Activated CD8-positive, alpha-beta T cell treated with anti-CD3 and anti-CD28 coated beads for 36 hours (primary cell): ENCODE data around the gene RAI2. TPM values are rescaled to one million over a fixed set of nuclear protein-coding genes. Genes with fewer than 3 reads are reported as not detected.
A peak's percentile ranks its signal among the peaks of the same experiment; 100 is the strongest.

Experiments used
- ATAC-seq: fragments of 200-7000 bp; cut with Tn5 transposase; one replicate; pipeline ENCODE4 v1.10.0; 2021; ENCODE audit warnings: mild to moderate bottlenecking, moderate library complexity
- CTCF ChIA-PET: fragments of 350-600 bp; sonication (Branson Sonifier 250); formaldehyde crosslinking; loops from one replicate; lab custom pipeline; 2021; ENCODE audit warnings: antibody characterized with exemption; lab: Charles Lee
- POLR2A ChIA-PET: fragments of 350-600 bp; sonication (Branson Sonifier 250); formaldehyde crosslinking; loops from one replicate; lab custom pipeline; 2021; ENCODE audit warnings: antibody characterized with exemption; lab: Charles Lee
- DNase-seq: peaks from one replicate; pipeline ENCODE4 v3.0.0-alpha.2; 2020
- H3K27ac Mint-ChIP-seq: one replicate; pipeline ENCODE4 v1.8.0; 2021; ENCODE audit warnings: mild to moderate bottlenecking, mixed read lengths
- H3K27me3 Mint-ChIP-seq: one replicate; pipeline ENCODE4 v1.8.0; 2021; ENCODE audit warnings: mixed read lengths
- H3K36me3 Mint-ChIP-seq: one replicate; pipeline ENCODE4 v1.8.0; 2021; ENCODE audit warnings: low read depth, mixed read lengths
- H3K4me1 Mint-ChIP-seq: one replicate; pipeline ENCODE4 v1.8.0; 2021; ENCODE audit warnings: low read depth, mixed read lengths
- H3K4me3 Mint-ChIP-seq: one replicate; pipeline ENCODE4 v1.8.0; 2021; ENCODE audit warnings: mild to moderate bottlenecking, moderate library complexity, mixed read lengths
- H3K9me3 Mint-ChIP-seq: one replicate; pipeline ENCODE4 v1.8.0; 2021; ENCODE audit warnings: mixed read lengths
- intact Hi-C: fragments of 100-400 bp; cut with micrococcal nuclease; formaldehyde crosslinking; loops from one replicate; pipeline ENCODE4 v1.10.0; 2022
- total RNA-seq, 2 experiments: library from RNA; stranded (reverse); gene quantifications; one replicate each; pipeline ENCODE4 v1.2.3, GENCODE V29; 2021
- TF ChIP-seq, protein P1 (sequence below): fragments of 200-600 bp; IDR thresholded peaks from one replicate; pipeline ENCODE4 v1.8.0; 2022; ENCODE audit warnings: antibody characterized with exemption, mild to moderate bottlenecking

RAI2 gene
- total RNA-seq, 2 experiments from 2014 or later, result 0.20 to 0.41 TPM

DNA sequence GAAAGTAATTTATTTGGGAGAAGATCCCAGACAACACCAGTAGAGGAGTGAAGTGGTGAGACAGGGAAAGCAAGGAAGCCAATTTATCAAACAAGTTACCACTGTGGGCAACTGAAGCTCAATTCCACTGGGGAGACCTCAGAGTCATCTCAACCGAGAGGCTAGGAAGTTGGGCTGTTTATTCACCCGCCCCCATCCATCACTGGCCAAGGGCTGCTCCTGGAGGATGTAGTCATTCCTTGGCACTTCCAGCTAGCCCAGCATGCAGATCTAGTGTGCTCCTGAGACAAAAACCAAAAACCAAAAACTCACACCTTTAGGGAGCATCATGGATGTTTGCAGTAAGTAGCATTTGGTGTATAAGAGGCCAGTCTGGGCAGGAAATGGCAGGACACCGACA lies 47.0 kb downstream of the RAI2 start:
- TF ChIP-seq, protein P1, sequence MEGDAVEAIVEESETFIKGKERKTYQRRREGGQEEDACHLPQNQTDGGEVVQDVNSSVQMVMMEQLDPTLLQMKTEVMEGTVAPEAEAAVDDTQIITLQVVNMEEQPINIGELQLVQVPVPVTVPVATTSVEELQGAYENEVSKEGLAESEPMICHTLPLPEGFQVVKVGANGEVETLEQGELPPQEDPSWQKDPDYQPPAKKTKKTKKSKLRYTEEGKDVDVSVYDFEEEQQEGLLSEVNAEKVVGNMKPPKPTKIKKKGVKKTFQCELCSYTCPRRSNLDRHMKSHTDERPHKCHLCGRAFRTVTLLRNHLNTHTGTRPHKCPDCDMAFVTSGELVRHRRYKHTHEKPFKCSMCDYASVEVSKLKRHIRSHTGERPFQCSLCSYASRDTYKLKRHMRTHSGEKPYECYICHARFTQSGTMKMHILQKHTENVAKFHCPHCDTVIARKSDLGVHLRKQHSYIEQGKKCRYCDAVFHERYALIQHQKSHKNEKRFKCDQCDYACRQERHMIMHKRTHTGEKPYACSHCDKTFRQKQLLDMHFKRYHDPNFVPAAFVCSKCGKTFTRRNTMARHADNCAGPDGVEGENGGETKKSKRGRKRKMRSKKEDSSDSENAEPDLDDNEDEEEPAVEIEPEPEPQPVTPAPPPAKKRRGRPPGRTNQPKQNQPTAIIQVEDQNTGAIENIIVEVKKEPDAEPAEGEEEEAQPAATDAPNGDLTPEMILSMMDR, result no peak
- H3K9me3 Mint-ChIP-seq, result no peaks in the 10 kb centered on the region
- H3K36me3 Mint-ChIP-seq, result no peaks in the 10 kb centered on the region
- intact Hi-C loops, result no loop called here
- no peak for DNase-seq
- ChIA-PET CTCF (interaction anchor here (0.7 kb wide), 1 partner anchor 15 kb away, joined by 3 read pairs; no protein-coding TSS in a partner anchor), POLR2A (no interaction called here)
- no peaks in the 10 kb centered on the region for H3K4me1 Mint-ChIP-seq
- H3K27ac Mint-ChIP-seq, result no peak overlapping the region
- no peaks in the 10 kb centered on the region for H3K27me3 Mint-ChIP-seq
- no peak for ATAC-seq
- no peak overlapping the region for H3K4me3 Mint-ChIP-seq

GRCh38 chrX:17813277-17813676 lies 47.8 kb downstream of the RAI2 start:
- Mint-ChIP-seq H3K27me3 (no peaks in the 10 kb centered on the region), H3K36me3 (no peaks in the 10 kb centered on the region), H3K27ac (no peak overlapping the region), H3K4me1 (no peaks in the 10 kb centered on the region), H3K9me3 (no peaks in the 10 kb centered on the region), H3K4me3 (no peak overlapping the region)
- ATAC-seq, result no peak
- CTCF ChIA-PET, result interaction anchor here (1.2 to 1.7 kb wide), 3 partner anchors 25 to 565 kb away, joined by 3 to 6 read pairs (median 5); no protein-coding TSS in a partner anchor
- POLR2A ChIA-PET, result no interaction called here
- DNase-seq, result no peak
- intact Hi-C loops, result no loop called here
- TF ChIP-seq, protein P1, result no peak

- Mint-ChIP-seq H3K4me1 (no peaks in the 10 kb centered on the region), H3K27ac (no peak overlapping the region), H3K36me3 (no peaks in the 10 kb centered on the region), H3K4me3 (no peak overlapping the region), H3K9me3 (no peaks in the 10 kb centered on the region), H3K27me3 (no peaks in the 10 kb centered on the region)
- intact Hi-C loops, result no loop called here
- TF ChIP-seq, protein P1, result peak; percentile 20
- ChIA-PET POLR2A (interaction anchor here (0.9 kb wide), 1 partner anchor 12 kb away, joined by 3 read pairs; no protein-coding TSS in a partner anchor), CTCF (interaction anchor here (1.2 to 1.7 kb wide), 3 partner anchors 24 to 565 kb away, joined by 3 to 6 read pairs (median 5); no protein-coding TSS in a partner anchor)
- no peak for ATAC-seq
- DNase-seq, result peak; percentile 4
Measured at GRCh38 chrX:17812763-17813162, 48.3 kb downstream of the RAI2 start.

DNA sequence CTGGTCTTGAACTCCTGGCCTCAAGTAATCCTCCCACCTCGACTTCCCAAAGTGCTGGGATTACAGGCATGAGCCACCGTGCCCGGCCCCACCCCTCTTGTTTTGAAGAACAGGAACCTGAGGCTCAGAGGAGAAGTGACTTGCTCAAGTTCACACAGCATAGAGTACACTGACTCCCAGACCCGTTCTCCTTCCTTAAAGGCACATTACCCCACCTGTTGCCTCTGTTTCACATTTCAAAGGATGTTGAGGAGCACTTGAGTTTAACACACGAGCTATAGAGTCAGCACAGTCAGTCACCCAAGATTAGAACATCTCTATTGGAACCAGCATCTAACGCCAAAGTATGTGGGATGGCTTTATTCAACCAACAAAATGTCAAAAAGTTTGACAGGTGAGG lies 51.1 kb downstream of the RAI2 start:
- intact Hi-C loops, result no loop called here
- no peak overlapping the region for H3K4me3 Mint-ChIP-seq
- H3K36me3 Mint-ChIP-seq, result no peaks in the 10 kb centered on the region
- H3K9me3 Mint-ChIP-seq, result no peaks in the 10 kb centered on the region
- no peak overlapping the region for H3K27ac Mint-ChIP-seq
- no peaks in the 10 kb centered on the region for H3K27me3 Mint-ChIP-seq
- CTCF ChIA-PET, result no interaction called here
- H3K4me1 Mint-ChIP-seq, result no peaks in the 10 kb centered on the region
- TF ChIP-seq, protein P1, result no peak
- no peak for DNase-seq
- ATAC-seq, result no peak
- POLR2A ChIA-PET, result no interaction called here

DNA sequence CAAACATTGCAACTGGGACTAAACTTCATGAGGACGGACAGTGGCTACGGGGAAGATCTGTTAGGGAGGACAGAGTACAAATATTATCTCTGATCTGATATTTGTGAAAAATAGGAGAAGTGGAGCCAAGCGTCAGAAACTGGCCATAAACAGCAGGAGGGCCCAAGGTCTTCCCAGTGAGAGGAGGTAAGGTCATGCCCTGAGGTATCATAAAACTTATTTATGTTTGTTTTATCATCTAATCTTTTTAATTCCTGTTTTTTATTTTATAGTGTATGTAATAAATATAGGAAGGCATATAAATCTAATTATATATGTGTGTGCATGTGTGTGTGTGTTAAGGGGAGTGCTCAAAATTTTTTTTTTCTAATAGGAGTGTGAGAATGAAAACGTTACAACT lies 51.8 kb downstream of the RAI2 start:
- ChIA-PET POLR2A (no interaction called here), CTCF (no interaction called here)
- ATAC-seq (no peak), DNase-seq (no peak)
- Mint-ChIP-seq H3K4me3 (no peak overlapping the region), H3K27me3 (no peaks in the 10 kb centered on the region), H3K36me3 (no peaks in the 10 kb centered on the region), H3K9me3 (no peaks in the 10 kb centered on the region), H3K27ac (no peak overlapping the region), H3K4me1 (no peaks in the 10 kb centered on the region)
- TF ChIP-seq, protein P1, result no peak
- intact Hi-C loops, result no loop called here
